ENCODE results near the gene SLC22A23.

GRCh38 chr6:3287976-3288707 lies 168.7 kb downstream of the SLC22A23 start:
- TF ChIP-seq NFE2L1 (CRISPR knock-in tag; IDR thresholded peaks at IDR 0.05) (no peak), CTCF (IDR thresholded peaks at IDR 0.05) (no peak)
